ENCODE data around the gene ACSL6. TPM values are rescaled to one million over a fixed set of nuclear protein-coding genes. Genes with fewer than 3 reads are reported as not detected.

ACSL6 gene
- total and polyA plus RNA-seq, 2 donors (not counting 1 experiment from before 2014, with no cell fraction given): 0.02 to 0.33 TPM

GRCh38 chr5:132053483-132053882 is 42.0 kb upstream of the ACSL6 start:
- no peaks in the 10 kb centered on the region for H3K4me1 ChIP-seq (ENCODE audit: control insufficient read depth, extremely low read depth, insufficient read depth, low read length)
- no peaks in the 10 kb centered on the region for H3K9me3 ChIP-seq (ENCODE audit: control insufficient read depth, insufficient read depth, low read depth, low read length)
- H3K79me2 ChIP-seq (ENCODE audit: control insufficient read depth, insufficient read depth, low read length): no peaks in the 10 kb centered on the region
- H3K36me3 ChIP-seq (ENCODE audit: control insufficient read depth, insufficient read depth, low read length): no peaks in the 10 kb centered on the region
- no peak for DNase-seq (ENCODE audit: low read depth in 2 of 2)
- H3K4me2 ChIP-seq (ENCODE audit: extremely low read depth, insufficient read depth, low read length): no peak overlapping the region
- no peaks in the 10 kb centered on the region for H4K20me1 ChIP-seq (ENCODE audit: control insufficient read depth, extremely low read depth, insufficient read depth, low read length)
- no peak overlapping the region for H3K27ac ChIP-seq (ENCODE audit: insufficient read depth, low read length)
- TF ChIP-seq EZH2 (IDR thresholded peaks at IDR 0.05; ENCODE audit: low read length, missing control alignments): no peak
- TF ChIP-seq CTCF (conservative IDR thresholded peaks at IDR 0.05 in 1 of 2, IDR thresholded peaks at IDR 0.05 in 1 of 2; ENCODE audit: low read depth in 1 of 2, low read length in 2 of 2): no peak
- peaks cover 11% of the 10 kb centered on the region for H3K27me3 ChIP-seq (ENCODE audit: control insufficient read depth, insufficient read depth, low read length)
- H2AFZ ChIP-seq (ENCODE audit: low read length): no peak overlapping the region
- H3K9ac ChIP-seq (ENCODE audit: insufficient read depth, low read length): no peak overlapping the region
- no peak overlapping the region for H3K4me3 ChIP-seq (replicated peaks in 1 of 4; ENCODE audit: control extremely low read depth in 1 of 4, insufficient read depth in 1 of 4, low read depth in 3 of 4, low read length in 4 of 4)

GRCh38 chr5:132052520-132052919 is 41.1 kb upstream of the ACSL6 start:
- TF ChIP-seq CTCF (conservative IDR thresholded peaks at IDR 0.05 in 1 of 2, IDR thresholded peaks at IDR 0.05 in 1 of 2; ENCODE audit: low read depth in 1 of 2, low read length in 2 of 2): no peak
- no peak for TF ChIP-seq EZH2 (IDR thresholded peaks at IDR 0.05; ENCODE audit: low read length, missing control alignments)
- no peak for DNase-seq (ENCODE audit: low read depth in 2 of 2)
- Histone ChIP-seq H2AFZ (ENCODE audit: low read length) (no peak overlapping the region), H4K20me1 (ENCODE audit: control insufficient read depth, extremely low read depth, insufficient read depth, low read length) (no peaks in the 10 kb centered on the region), H3K27me3 (ENCODE audit: control insufficient read depth, insufficient read depth, low read length) (peaks cover 12% of the 10 kb centered on the region), H3K9me3 (ENCODE audit: control insufficient read depth, insufficient read depth, low read depth, low read length) (no peaks in the 10 kb centered on the region), H3K9ac (ENCODE audit: insufficient read depth, low read length) (no peak overlapping the region), H3K4me3 (replicated peaks in 1 of 4; ENCODE audit: control extremely low read depth in 1 of 4, insufficient read depth in 1 of 4, low read depth in 3 of 4, low read length in 4 of 4) (no peak overlapping the region), H3K79me2 (ENCODE audit: control insufficient read depth, insufficient read depth, low read length) (no peaks in the 10 kb centered on the region), H3K4me1 (ENCODE audit: control insufficient read depth, extremely low read depth, insufficient read depth, low read length) (no peaks in the 10 kb centered on the region), H3K36me3 (ENCODE audit: control insufficient read depth, insufficient read depth, low read length) (no peaks in the 10 kb centered on the region), H3K27ac (ENCODE audit: insufficient read depth, low read length) (no peak overlapping the region), H3K4me2 (ENCODE audit: extremely low read depth, insufficient read depth, low read length) (no peak overlapping the region)

GRCh38 chr5:132050661-132051552 is 39.4 kb upstream of the ACSL6 start:
- peaks cover 12% of the 10 kb centered on the region for H3K27me3 ChIP-seq (ENCODE audit: control insufficient read depth, insufficient read depth, low read length)
- no peak overlapping the region for H3K9ac ChIP-seq (ENCODE audit: insufficient read depth, low read length)
- no peaks in the 10 kb centered on the region for H3K36me3 ChIP-seq (ENCODE audit: control insufficient read depth, insufficient read depth, low read length)
- DNase-seq (ENCODE audit: low read depth in 2 of 2): no peak
- no peak overlapping the region for H3K27ac ChIP-seq (ENCODE audit: insufficient read depth, low read length)
- no peaks in the 10 kb centered on the region for H3K9me3 ChIP-seq (ENCODE audit: control insufficient read depth, insufficient read depth, low read depth, low read length)
- no peak for TF ChIP-seq CTCF (conservative IDR thresholded peaks at IDR 0.05 in 1 of 2, IDR thresholded peaks at IDR 0.05 in 1 of 2; ENCODE audit: low read depth in 1 of 2, low read length in 2 of 2)
- no peak for TF ChIP-seq EZH2 (IDR thresholded peaks at IDR 0.05; ENCODE audit: low read length, missing control alignments)
- H3K4me2 ChIP-seq (ENCODE audit: extremely low read depth, insufficient read depth, low read length): no peak overlapping the region
- no peaks in the 10 kb centered on the region for H3K4me1 ChIP-seq (ENCODE audit: control insufficient read depth, extremely low read depth, insufficient read depth, low read length)
- no peaks in the 10 kb centered on the region for H4K20me1 ChIP-seq (ENCODE audit: control insufficient read depth, extremely low read depth, insufficient read depth, low read length)
- no peak overlapping the region for H3K4me3 ChIP-seq (replicated peaks in 1 of 4; ENCODE audit: control extremely low read depth in 1 of 4, insufficient read depth in 1 of 4, low read depth in 3 of 4, low read length in 4 of 4)
- H3K79me2 ChIP-seq (ENCODE audit: control insufficient read depth, insufficient read depth, low read length): no peaks in the 10 kb centered on the region
- no peak overlapping the region for H2AFZ ChIP-seq (ENCODE audit: low read length)
